ENCODE data around the gene ELMO1.

GRCh38 chr7:37392673-37393017 is 56.0 kb downstream of the ELMO1 start:
- TF ChIP-seq SMC3 (IDR thresholded peaks at IDR 0.05; ENCODE audit: borderline replicate concordance, low read length), result no peak
- TF ChIP-seq, protein P1, sequence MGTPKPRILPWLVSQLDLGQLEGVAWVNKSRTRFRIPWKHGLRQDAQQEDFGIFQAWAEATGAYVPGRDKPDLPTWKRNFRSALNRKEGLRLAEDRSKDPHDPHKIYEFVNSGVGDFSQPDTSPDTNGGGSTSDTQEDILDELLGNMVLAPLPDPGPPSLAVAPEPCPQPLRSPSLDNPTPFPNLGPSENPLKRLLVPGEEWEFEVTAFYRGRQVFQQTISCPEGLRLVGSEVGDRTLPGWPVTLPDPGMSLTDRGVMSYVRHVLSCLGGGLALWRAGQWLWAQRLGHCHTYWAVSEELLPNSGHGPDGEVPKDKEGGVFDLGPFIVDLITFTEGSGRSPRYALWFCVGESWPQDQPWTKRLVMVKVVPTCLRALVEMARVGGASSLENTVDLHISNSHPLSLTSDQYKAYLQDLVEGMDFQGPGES (IDR thresholded peaks at IDR 0.05), result no peak
- no peak for TF ChIP-seq CTCF (IDR thresholded peaks at IDR 0.05 in 2 of 3, conservative IDR thresholded peaks at IDR 0.05 in 1 of 3; ENCODE audit: control insufficient read depth in 2 of 3, extremely low read depth in 1 of 3, insufficient read depth in 1 of 3, low read depth in 3 of 3, low read length in 3 of 3)
- TF ChIP-seq POLR2A (IDR thresholded peaks at IDR 0.05; ENCODE audit: low read depth, low read length), result no peak
- no peak for TF ChIP-seq CEBPZ (IDR thresholded peaks at IDR 0.05; ENCODE audit: low read depth, low read length)
- TF ChIP-seq NRF1 (conservative IDR thresholded peaks at IDR 0.05; ENCODE audit: low read depth, low read length), result no peak
- TF ChIP-seq KLF5 (IDR thresholded peaks at IDR 0.05; ENCODE audit: partially characterized antibody), result no peak
- no peak for TF ChIP-seq MAX (IDR thresholded peaks at IDR 0.05; ENCODE audit: low read depth, low read length)
- TF ChIP-seq NR2C2 (IDR thresholded peaks at IDR 0.05; ENCODE audit: borderline replicate concordance, control insufficient read depth, insufficient read length, low read depth), result no peak
- TF ChIP-seq, protein P2, sequence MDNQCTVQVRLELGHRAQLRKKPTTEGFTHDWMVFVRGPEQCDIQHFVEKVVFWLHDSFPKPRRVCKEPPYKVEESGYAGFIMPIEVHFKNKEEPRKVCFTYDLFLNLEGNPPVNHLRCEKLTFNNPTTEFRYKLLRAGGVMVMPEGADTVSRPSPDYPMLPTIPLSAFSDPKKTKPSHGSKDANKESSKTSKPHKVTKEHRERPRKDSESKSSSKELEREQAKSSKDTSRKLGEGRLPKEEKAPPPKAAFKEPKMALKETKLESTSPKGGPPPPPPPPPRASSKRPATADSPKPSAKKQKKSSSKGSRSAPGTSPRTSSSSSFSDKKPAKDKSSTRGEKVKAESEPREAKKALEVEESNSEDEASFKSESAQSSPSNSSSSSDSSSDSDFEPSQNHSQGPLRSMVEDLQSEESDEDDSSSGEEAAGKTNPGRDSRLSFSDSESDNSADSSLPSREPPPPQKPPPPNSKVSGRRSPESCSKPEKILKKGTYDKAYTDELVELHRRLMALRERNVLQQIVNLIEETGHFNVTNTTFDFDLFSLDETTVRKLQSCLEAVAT (IDR thresholded peaks at IDR 0.05), result no peak
- TF ChIP-seq TAF1 (IDR thresholded peaks at IDR 0.05; ENCODE audit: borderline replicate concordance, low read depth, low read length), result no peak
- TF ChIP-seq EZH2 (IDR thresholded peaks at IDR 0.05; ENCODE audit: borderline replicate concordance, control insufficient read depth, low read depth, low read length), result no peak
- no peak for TF ChIP-seq EED (IDR thresholded peaks at IDR 0.05; ENCODE audit: low read depth)
- no peak for TF ChIP-seq EP300 (IDR thresholded peaks at IDR 0.05; ENCODE audit: borderline replicate concordance in 1 of 2, control insufficient read depth in 1 of 2, low read depth in 2 of 2, low read length in 2 of 2)

Data from GM12878 (cell line).